H9 (cell line): ENCODE results near the gene SNRNP25. TPM values are rescaled to one million over a fixed set of nuclear protein-coding genes. Genes with fewer than 3 reads are reported as not detected.
"Not testable (repeated sequence)": the region's sequence is repeated elsewhere in the genome, so short reads cannot be mapped to it uniquely, and the experiment has no call there.

Experiments
- DNase-seq: peaks from one replicate; pipeline ENCODE4 v3.0.0-alpha.2; 2017
- H2AFZ ChIP-seq: one replicate; pipeline ENCODE4 v1.6.1; 2013; ENCODE audit warnings: mild to moderate bottlenecking, low read length, control low read depth, moderate library complexity
- H2AK5ac ChIP-seq: 2 replicates; pipeline ENCODE4 v1.6.1; 2013; ENCODE audit warnings: low read length, control low read depth, mixed read lengths; ENCODE audit not compliant: insufficient read length
- H2BK120ac ChIP-seq: one replicate; pipeline ENCODE4 v1.6.1; 2013; ENCODE audit warnings: low read depth, mild to moderate bottlenecking, low read length, control low read depth, inconsistent platforms; ENCODE audit not compliant: poor library complexity, severe bottlenecking
- H2BK12ac ChIP-seq: 2 replicates; pipeline ENCODE4 v1.6.1; 2013; ENCODE audit warnings: low read length, control low read depth, mixed read lengths, low read depth; ENCODE audit not compliant: insufficient read length
- H2BK15ac ChIP-seq: 2 replicates; pipeline ENCODE4 v1.6.1; 2013; ENCODE audit warnings: low read depth, low read length, control low read depth
- H2BK20ac ChIP-seq: one replicate; pipeline ENCODE4 v1.6.1; 2013; ENCODE audit warnings: low read depth, mild to moderate bottlenecking, low read length, control low read depth, inconsistent platforms; ENCODE audit not compliant: poor library complexity, severe bottlenecking
- H2BK5ac ChIP-seq: 2 replicates; pipeline ENCODE4 v1.6.1; 2013; ENCODE audit warnings: low read length, control low read depth, mixed read lengths; ENCODE audit not compliant: insufficient read length
- H3K14ac ChIP-seq: 2 replicates; pipeline ENCODE4 v1.6.1; 2013; ENCODE audit warnings: low read length, control low read depth; ENCODE audit not compliant: insufficient read depth
- H3K18ac ChIP-seq: 2 replicates; pipeline ENCODE4 v1.6.1; 2013; ENCODE audit warnings: low read depth, mild to moderate bottlenecking, mixed read lengths, low read length, control low read depth; ENCODE audit not compliant: insufficient read length
- H3K23ac ChIP-seq: 2 replicates; pipeline ENCODE4 v1.6.1; 2013; ENCODE audit warnings: low read length, control low read depth, mixed read lengths, low read depth; ENCODE audit not compliant: insufficient read length
- H3K23me2 ChIP-seq: 2 replicates; pipeline ENCODE4 v1.6.1; 2013; ENCODE audit warnings: low read depth, mild to moderate bottlenecking, mixed read lengths, low read length, control low read depth; ENCODE audit not compliant: insufficient read length, poor library complexity, severe bottlenecking
- H3K27ac ChIP-seq: 2 replicates; pipeline ENCODE4 v1.5.1; 2013; ENCODE audit warnings: low read length, control low read depth, mixed read lengths, low read depth; ENCODE audit not compliant: insufficient read length
- H3K27me3 ChIP-seq: 2 replicates; pipeline ENCODE4 v1.6.1; 2013; ENCODE audit warnings: low read length, control low read depth, inconsistent platforms; ENCODE audit not compliant: insufficient read depth
- H3K4ac ChIP-seq: 2 replicates; pipeline ENCODE4 v1.6.1; 2013; ENCODE audit warnings: low read depth, mild to moderate bottlenecking, control low read depth, inconsistent platforms, low read length, moderate library complexity
- H3K4me1 ChIP-seq: 2 replicates; pipeline ENCODE4 v1.6.1; 2013; ENCODE audit warnings: low read length, control low read depth, inconsistent platforms; ENCODE audit not compliant: insufficient read depth
- H3K4me2 ChIP-seq: 2 replicates; pipeline ENCODE4 v1.6.1; 2013; ENCODE audit warnings: low read length, control low read depth, mixed read lengths; ENCODE audit not compliant: insufficient read length, insufficient read depth
- H3K56ac ChIP-seq: 2 replicates; pipeline ENCODE4 v1.6.1; 2013; ENCODE audit warnings: low read depth, mild to moderate bottlenecking, mixed read lengths, low read length, control low read depth; ENCODE audit not compliant: insufficient read length
- H3K79me1 ChIP-seq: 2 replicates; pipeline ENCODE4 v1.6.1; 2013; ENCODE audit warnings: low read depth, mild to moderate bottlenecking, moderate library complexity, low read length, control low read depth, inconsistent platforms; ENCODE audit not compliant: insufficient read depth, poor library complexity, severe bottlenecking
- H3K79me2 ChIP-seq: 2 replicates; pipeline ENCODE4 v1.6.1; 2013; ENCODE audit warnings: low read length, control low read depth, inconsistent platforms; ENCODE audit not compliant: insufficient read depth
- H3K9ac ChIP-seq: 2 replicates; pipeline ENCODE4 v1.6.1; 2013; ENCODE audit warnings: low read length, control low read depth, mixed read lengths; ENCODE audit not compliant: insufficient read length; ENCODE audit errors: extremely low read depth
- H3K9me3 ChIP-seq: one replicate; pipeline ENCODE4 v1.6.1; 2013; ENCODE audit warnings: low read depth, low read length, inconsistent platforms; ENCODE audit not compliant: control insufficient read depth
- H3T11ph ChIP-seq: one replicate; pipeline ENCODE4 v1.6.1; 2013; ENCODE audit warnings: mild to moderate bottlenecking, low read length, control low read depth, inconsistent platforms
- H4K20me1 ChIP-seq: one replicate; pipeline ENCODE4 v1.6.1; 2013; ENCODE audit not compliant: control insufficient read depth, insufficient read length, insufficient read depth
- H4K5ac ChIP-seq: 2 replicates; pipeline ENCODE4 v1.6.1; 2013; ENCODE audit warnings: low read depth, mild to moderate bottlenecking, mixed read lengths, low read length, control low read depth; ENCODE audit not compliant: insufficient read length
- H4K8ac ChIP-seq: replicated peaks from 2 replicates; pipeline ENCODE4 v1.6.1; 2013; ENCODE audit warnings: low read length, control low read depth, mixed read lengths, low read depth; ENCODE audit not compliant: insufficient read length
- H4K91ac ChIP-seq: 2 replicates; pipeline ENCODE4 v1.6.1; 2013; ENCODE audit warnings: low read depth, mild to moderate bottlenecking, moderate library complexity, mixed read lengths, low read length, control low read depth; ENCODE audit not compliant: insufficient read length
- H3K27ac Mint-ChIP-seq, 3 experiments: 2 replicates in 2 of 3; 3 replicates in 1 of 3; pipeline ENCODE4 v1.8.0; 2020 to 2021; ENCODE audit warnings: mixed read lengths in 3 of 3, mild to moderate bottlenecking in 1 of 3, moderate library complexity in 1 of 3
- H3K27me3 Mint-ChIP-seq: 2 replicates; pipeline ENCODE4 v1.8.0; 2021; ENCODE audit warnings: low read depth, mild to moderate bottlenecking, moderate library complexity, mixed read lengths
- H3K36me3 Mint-ChIP-seq, 3 experiments: 2 replicates in 2 of 3; 3 replicates in 1 of 3; pipeline ENCODE4 v1.8.0; 2020 to 2021; ENCODE audit warnings: low read depth in 3 of 3, mixed read lengths in 3 of 3; ENCODE audit not compliant: insufficient read depth in 1 of 3
- H3K4me1 Mint-ChIP-seq, 2 experiments: 2 replicates each; pipeline ENCODE4 v1.8.0; 2020; ENCODE audit warnings: mixed read lengths in 2 of 2
- H3K4me3 Mint-ChIP-seq, 2 experiments: 2 replicates in 1 of 2; 3 replicates in 1 of 2; pipeline ENCODE4 v1.8.0; 2020 to 2021; ENCODE audit warnings: mild to moderate bottlenecking in 2 of 2, mixed read lengths in 2 of 2, moderate library complexity in 1 of 2
- H3K9me3 Mint-ChIP-seq, 2 experiments: 2 replicates in 1 of 2; 3 replicates in 1 of 2; pipeline ENCODE4 v1.8.0; 2020; ENCODE audit warnings: mild to moderate bottlenecking in 2 of 2, mixed read lengths in 2 of 2, moderate library complexity in 1 of 2
- WGBS: extraction: QIAGEN DNeasy Blood & Tissue Kit; methylation state at CpG from one replicate; pipeline ENCODE4 v1.1.7; 2013; ENCODE audit warnings: missing lambda C conversion rate, low lambda C conversion rate, mixed read lengths; ENCODE audit not compliant: insufficient read length; ENCODE audit errors: extremely low coverage; 5-methylcytosine and 5-hydroxymethylcytosine counted together
- total RNA-seq: library from RNA; stranded (reverse); gene quantifications from 2 replicates; pipeline ENCODE4 v1.2.1, GENCODE V29; 2021

SNRNP25 gene
- total RNA-seq, 1 experiment from 2014 or later: 78.5 TPM

GRCh38 chr16:25926-26348, 27.7 kb upstream of the SNRNP25 start:
- not testable (repeated sequence) for H3K27me3 Mint-ChIP-seq, H3K23me2 ChIP-seq, H3K9me3 ChIP-seq, H3K9me3 Mint-ChIP-seq, H2BK5ac ChIP-seq, H3K79me2 ChIP-seq, H3K27ac ChIP-seq, DNase-seq, H2BK12ac ChIP-seq, H2AFZ ChIP-seq, H4K8ac ChIP-seq, H3K79me1 ChIP-seq, H2BK15ac ChIP-seq, H3K4me1 Mint-ChIP-seq, H2BK20ac ChIP-seq, H3K27ac Mint-ChIP-seq, H3K4me2 ChIP-seq, H3T11ph ChIP-seq, H2BK120ac ChIP-seq, H3K14ac ChIP-seq, H3K4ac ChIP-seq, H3K36me3 Mint-ChIP-seq, H3K4me1 ChIP-seq, H3K9ac ChIP-seq, H4K20me1 ChIP-seq, H2AK5ac ChIP-seq, H4K91ac ChIP-seq, H3K56ac ChIP-seq, H4K5ac ChIP-seq, H3K27me3 ChIP-seq, H3K23ac ChIP-seq, H3K4me3 Mint-ChIP-seq, H3K18ac ChIP-seq
- WGBS: no CpG with 5 or more reads among the region's 5 CpGs

- H3K4me2 ChIP-seq, H3K14ac ChIP-seq, H3K23me2 ChIP-seq, H3K4me1 Mint-ChIP-seq, H2BK12ac ChIP-seq, H4K20me1 ChIP-seq, H3K79me1 ChIP-seq, H3K9me3 ChIP-seq, H2BK5ac ChIP-seq, H3K27me3 ChIP-seq, DNase-seq, H3K79me2 ChIP-seq, H3K4me3 Mint-ChIP-seq, H3K18ac ChIP-seq, H2BK20ac ChIP-seq, H2BK15ac ChIP-seq, H4K8ac ChIP-seq, H3K4ac ChIP-seq, H4K91ac ChIP-seq, H3K9ac ChIP-seq, H3K9me3 Mint-ChIP-seq, H3K4me1 ChIP-seq, H2AFZ ChIP-seq, H3K56ac ChIP-seq, H3K27me3 Mint-ChIP-seq, H3K36me3 Mint-ChIP-seq, H2AK5ac ChIP-seq, H3T11ph ChIP-seq, H4K5ac ChIP-seq, H3K23ac ChIP-seq, H3K27ac Mint-ChIP-seq, H2BK120ac ChIP-seq, H3K27ac ChIP-seq: not testable (repeated sequence)
- WGBS: no CpG with 5 or more reads among the region's 7 CpGs
Measured at GRCh38 chr16:30627-31026, 23.0 kb upstream of the SNRNP25 start.
